H1 (cell line): Measurements from ENCODE around the gene R3HDM2. TPM values are rescaled to one million over a fixed set of nuclear protein-coding genes. Genes with fewer than 3 reads are reported as not detected.

ENCODE experiments used
- CTCF ChIA-PET: fragments of 300-600 bp; sonication (Branson Sonifier 250); formaldehyde crosslinking; loops from one replicate; lab custom pipeline; 2021; ENCODE audit not compliant: partially characterized antibody; lab: Charles Lee
- POLR2A ChIA-PET: fragments of 300-600 bp; sonication (Branson Sonifier 250); formaldehyde crosslinking; loops from one replicate; lab custom pipeline; 2021; ENCODE audit warnings: inconsistent platforms; ENCODE audit not compliant: partially characterized antibody; lab: Charles Lee
- DNase-seq, 2 experiments: peaks; one replicate each; pipeline versions ENCODE4 v3.0.0 to v3.0.0-alpha.2; 2010 to 2022; ENCODE audit warnings: low spot score in 2 of 2, low read depth in 1 of 2, mixed read lengths in 1 of 2
- FAIRE-seq: peaks from 2 replicates; lab custom pipeline; 2011; peaks lifted over from hg19 to GRCh38; lab: Jason Lieb, UNC
- H2AFZ ChIP-seq: 2 replicates; pipeline ENCODE4 v1.8.1; 2012; ENCODE audit warnings: low read length, inconsistent platforms
- H2AK5ac ChIP-seq: 2 replicates; pipeline ENCODE4 v1.6.1; 2013; ENCODE audit warnings: low read depth, low read length
- H2BK120ac ChIP-seq: replicated peaks from 2 replicates; pipeline ENCODE3; 2013; ENCODE audit warnings: low read depth, low read length, inconsistent platforms
- H2BK12ac ChIP-seq: 2 replicates; pipeline ENCODE4 v1.6.1; 2013; ENCODE audit warnings: low read depth, low read length
- H2BK15ac ChIP-seq: 2 replicates; pipeline ENCODE4 v1.6.1; 2013; ENCODE audit warnings: low read length
- H2BK20ac ChIP-seq: 2 replicates; pipeline ENCODE4 v1.6.1; 2013; ENCODE audit warnings: low read length
- H2BK5ac ChIP-seq: 2 replicates; pipeline ENCODE4 v1.6.1; 2013; ENCODE audit warnings: low read depth, low read length
- H3K14ac ChIP-seq: 2 replicates; pipeline ENCODE4 v1.6.1; 2013; ENCODE audit warnings: inconsistent platforms; ENCODE audit not compliant: insufficient read length
- H3K18ac ChIP-seq: 2 replicates; pipeline ENCODE4 v1.6.1; 2013; ENCODE audit warnings: low read length; ENCODE audit errors: extremely low read depth
- H3K23ac ChIP-seq: 2 replicates; pipeline ENCODE4 v1.6.1; 2013; ENCODE audit warnings: inconsistent platforms; ENCODE audit not compliant: insufficient read length
- H3K23me2 ChIP-seq: 2 replicates; pipeline ENCODE4 v1.6.1; 2013; ENCODE audit warnings: low read depth, low read length
- H3K27ac ChIP-seq: 2 replicates; pipeline ENCODE4 v1.6.1; 2011; ENCODE audit warnings: low read depth, low read length, inconsistent platforms
- H3K27me3 ChIP-seq, 4 experiments: replicated peaks in 1 of 4; 1 replicate in 1 of 4; 2 replicates in 3 of 4; pipeline versions ENCODE4 v1.6.1 to v1.8.1; 2011 to 2013; ENCODE audit warnings: low read length in 3 of 4, mild to moderate bottlenecking in 3 of 4, inconsistent platforms in 2 of 4, mixed read lengths in 2 of 4, moderate library complexity in 1 of 4; ENCODE audit not compliant: control insufficient read depth in 3 of 4, insufficient read depth in 3 of 4; ENCODE audit errors: extremely low read depth in 1 of 4
- H3K36me3 ChIP-seq, 4 experiments: 2 replicates each; pipeline versions ENCODE4 v1.6.1 to v1.8.1; 2011 to 2013; ENCODE audit warnings: mild to moderate bottlenecking in 4 of 4, low read length in 3 of 4, moderate library complexity in 2 of 4, control low read depth in 1 of 4, inconsistent platforms in 1 of 4; ENCODE audit not compliant: insufficient read depth in 4 of 4, control insufficient read depth in 2 of 4
- H3K4ac ChIP-seq: replicated peaks from 2 replicates; pipeline ENCODE3; 2013; ENCODE audit warnings: low read length, low read depth, mixed read lengths, inconsistent platforms; ENCODE audit not compliant: insufficient read length
- H3K4me1 ChIP-seq, 4 experiments: replicated peaks in 1 of 4; 1 replicate in 1 of 4; 2 replicates in 3 of 4; pipeline versions ENCODE4 v1.6.1 to v1.8.1; 2011 to 2013; ENCODE audit warnings: low read length in 3 of 4, inconsistent platforms in 2 of 4, mixed read lengths in 1 of 4; ENCODE audit not compliant: insufficient read depth in 4 of 4, control insufficient read depth in 3 of 4
- H3K4me2 ChIP-seq, 2 experiments: 2 replicates each; pipeline versions ENCODE4 v1.6.1 to v1.8.1; 2011 to 2013; ENCODE audit warnings: low read depth in 2 of 2, low read length in 2 of 2, control low read depth in 1 of 2, inconsistent platforms in 1 of 2, mild to moderate bottlenecking in 1 of 2; ENCODE audit not compliant: insufficient read depth in 1 of 2
- H3K4me3 ChIP-seq, 4 experiments: fragments of 200-600, 300-600 bp in 1 of 4; sonication (generic), shearing (Covaris generic), sonication (Bioruptor Twin) in 1 of 4; 2 replicates each; pipeline versions ENCODE4 v1.5.1 to v1.8.1; 2011 to 2016; ENCODE audit warnings: low read length in 4 of 4, low read depth in 3 of 4, control low read depth in 2 of 4, inconsistent platforms in 2 of 4, mild to moderate bottlenecking in 2 of 4, mixed read lengths in 1 of 4, moderate library complexity in 1 of 4; ENCODE audit not compliant: insufficient read depth in 2 of 4; ENCODE audit errors: extremely low read depth in 1 of 4
- H3K56ac ChIP-seq: replicated peaks from 2 replicates; pipeline ENCODE3; 2013; ENCODE audit warnings: low read depth, mild to moderate bottlenecking, mixed read lengths, low read length, inconsistent platforms; ENCODE audit not compliant: insufficient read length
- H3K79me1 ChIP-seq: 2 replicates; pipeline ENCODE4 v1.6.1; 2013; ENCODE audit warnings: low read depth, low read length, control low read depth
- H3K79me2 ChIP-seq, 2 experiments: 2 replicates each; pipeline versions ENCODE4 v1.6.1 to v1.8.1; 2012 to 2013; ENCODE audit warnings: low read length in 2 of 2, mild to moderate bottlenecking in 2 of 2, inconsistent platforms in 1 of 2; ENCODE audit not compliant: insufficient read depth in 2 of 2, control insufficient read depth in 1 of 2
- H3K9ac ChIP-seq, 4 experiments: replicated peaks in 1 of 4; 1 replicate in 1 of 4; 2 replicates in 3 of 4; pipeline versions ENCODE4 v1.6.1 to v1.8.1; 2011 to 2013; ENCODE audit warnings: low read depth in 3 of 4, low read length in 3 of 4, control low read depth in 2 of 4, mild to moderate bottlenecking in 2 of 4, moderate library complexity in 2 of 4, inconsistent platforms in 1 of 4; ENCODE audit errors: extremely low read depth in 1 of 4
- H3K9me3 ChIP-seq, 2 experiments: 2 replicates each; pipeline versions ENCODE4 v1.6.1 to v1.8.1; 2012 to 2013; ENCODE audit warnings: mild to moderate bottlenecking in 2 of 2, moderate library complexity in 2 of 2, control low read depth in 1 of 2, inconsistent platforms in 1 of 2, low read depth in 1 of 2, low read length in 1 of 2, mixed read lengths in 1 of 2; ENCODE audit not compliant: insufficient read depth in 2 of 2
- H4K20me1 ChIP-seq, 2 experiments: replicated peaks in 1 of 2; 2 replicates each; pipeline versions ENCODE3 to v1.8.1; 2011 to 2013; ENCODE audit warnings: inconsistent platforms in 2 of 2, low read length in 2 of 2, mild to moderate bottlenecking in 1 of 2; ENCODE audit not compliant: insufficient read depth in 2 of 2, control insufficient read depth in 1 of 2
- H4K5ac ChIP-seq: 2 replicates; pipeline ENCODE4 v1.6.1; 2013; ENCODE audit warnings: low read length, low read depth, mixed read lengths, inconsistent platforms; ENCODE audit not compliant: insufficient read length
- H4K8ac ChIP-seq: 2 replicates; pipeline ENCODE4 v1.8.0; 2013; ENCODE audit warnings: mild to moderate bottlenecking, moderate library complexity, low read length, inconsistent platforms; ENCODE audit not compliant: insufficient read depth; ENCODE audit errors: extremely low read depth
- H4K91ac ChIP-seq: replicated peaks from 2 replicates; pipeline ENCODE3; 2013; ENCODE audit warnings: low read length, mixed read lengths, inconsistent platforms; ENCODE audit not compliant: insufficient read length
- CTBP2 ChIP-seq: IDR thresholded peaks from 2 replicates; pipeline ENCODE4 v1.7.0; 2011; ENCODE audit warnings: borderline replicate concordance, mild to moderate bottlenecking, moderate library complexity, mixed read lengths, low read length; ENCODE audit not compliant: insufficient read depth, insufficient read length
- EZH2 ChIP-seq: fragments of 200-600 bp; sonication (generic); IDR thresholded peaks from 2 replicates; pipeline ENCODE4 v1.7.1; 2012; ENCODE audit warnings: low read depth, mild to moderate bottlenecking, moderate library complexity, low read length, inconsistent platforms; ENCODE audit not compliant: severe bottlenecking
- HDAC2 ChIP-seq, 2 experiments: fragments of 300-600 bp in 1 of 2; sonication (generic) in 1 of 2; IDR thresholded peaks; 2 replicates each; pipeline ENCODE4 v1.6.1; 2011 to 2012; ENCODE audit warnings: low read depth in 2 of 2, low read length in 2 of 2, mild to moderate bottlenecking in 2 of 2, moderate library complexity in 2 of 2, borderline replicate concordance in 1 of 2, inconsistent platforms in 1 of 2
- KDM4A ChIP-seq: IDR thresholded peaks from one replicate; pipeline ENCODE4 v1.7.1; 2012; ENCODE audit warnings: low read depth, mild to moderate bottlenecking, moderate library complexity, low read length, inconsistent platforms; ENCODE audit not compliant: severe bottlenecking
- RFX5 ChIP-seq: IDR thresholded peaks from 2 replicates; pipeline ENCODE4 v1.6.1; 2011; ENCODE audit warnings: low read depth, low read length, improper control_type of control experiment, borderline replicate concordance
- SAP30 ChIP-seq: fragments of 300-600 bp; sonication (generic); IDR thresholded peaks from 2 replicates; pipeline ENCODE4 v1.7.1; 2012; ENCODE audit warnings: low read length, moderate library complexity, mild to moderate bottlenecking, inconsistent platforms; ENCODE audit not compliant: insufficient read depth, insufficient replicate concordance
- TAF7 ChIP-seq: optimal IDR thresholded peaks from 2 replicates; pipeline ENCODE3; 2011; ENCODE audit warnings: low read depth, mild to moderate bottlenecking, inconsistent platforms, low read length, moderate library complexity, borderline replicate concordance
- WGBS, 2 experiments: shearing (Covaris generic) in 1 of 2; methylation state at CpG; one replicate each; pipeline versions ENCODE4 v1.1.6 to v1.1.7; 2013 to 2015; ENCODE audit warnings: low lambda C conversion rate in 2 of 2, mixed read lengths in 2 of 2, inconsistent platforms in 1 of 2, low coverage in 1 of 2, missing lambda C conversion rate in 1 of 2; ENCODE audit not compliant: insufficient replicate concordance in 2 of 2, insufficient coverage in 1 of 2, insufficient read length in 1 of 2; ENCODE audit errors: extremely low coverage in 1 of 2, missing lambda C conversion rate in 1 of 2; 5-methylcytosine and 5-hydroxymethylcytosine counted together
- polyA plus RNA-seq, 7 experiments: library from polyadenylated mRNA; depleted of rRNA in 3 of 7; stranded (reverse) in 5 of 7; unstranded in 2 of 7; fragments of >200 nt in 5 of 7; fragments of 200-250 nt in 2 of 7; gene quantifications; 1 replicate in 5 of 7; 2 replicates in 1 of 7; 4 replicates in 1 of 7; pipeline versions ENCODE4 v1.2.1 to v1.2.3, GENCODE V29; 2011 to 2013; ENCODE audit warnings: missing spikeins in 2 of 7, mixed read lengths in 2 of 7
- total RNA-seq: library from RNA; stranded (reverse); fragmentation: NEBNext Ultra II Directional; extraction: Animal tissue kit (Norgen Biotek cat#: 25700); gene quantifications from 2 replicates; pipeline ENCODE4 v1.2.1, GENCODE V29; 2021
- TF ChIP-seq, protein P1 (sequence below): IDR thresholded peaks from 2 replicates; pipeline ENCODE4 v1.6.1; 2012; ENCODE audit warnings: inconsistent platforms
- TF ChIP-seq, protein P2 (sequence below), 3 experiments: IDR thresholded peaks; 1 replicate in 2 of 3; 2 replicates in 1 of 3; pipeline versions ENCODE4 v1.5.1 to v1.6.1; 2011; ENCODE audit warnings: low read length in 3 of 3, mild to moderate bottlenecking in 3 of 3, inconsistent platforms in 2 of 3, low read depth in 1 of 3, moderate library complexity in 1 of 3; ENCODE audit not compliant: insufficient read depth in 1 of 3; ENCODE audit errors: control extremely low read depth in 1 of 3

The R3HDM2 gene
- total and polyA plus RNA-seq, 2 of the 8 experiments (the other 6 are each of a cell fraction or from before 2014, with no cell fraction given), result 25.6 to 27.0 TPM

DNA sequence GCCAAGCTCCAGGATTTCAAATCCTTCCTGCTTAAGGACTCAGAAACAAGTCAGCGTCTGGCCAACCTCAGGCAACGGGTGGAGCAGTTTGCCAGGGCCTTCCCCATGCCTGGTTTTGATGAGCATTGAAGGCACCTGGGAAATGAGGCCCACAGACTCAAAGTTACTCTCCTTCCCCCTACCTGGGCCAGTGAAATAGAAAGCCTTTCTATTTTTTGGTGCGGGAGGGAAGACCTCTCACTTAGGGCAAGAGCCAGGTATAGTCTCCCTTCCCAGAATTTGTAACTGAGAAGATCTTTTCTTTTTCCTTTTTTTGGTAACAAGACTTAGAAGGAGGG, 196.6 kb downstream of the R3HDM2 start:
- H2BK12ac ChIP-seq, result no peak overlapping the region
- H2AFZ ChIP-seq, result no peak overlapping the region
- CTCF ChIA-PET, result interaction anchor here (1.1 to 27.9 kb wide), 4 partner anchors 9 to 43 kb away, joined by 4 to 726 read pairs (median 278); partner anchors contain the start of genes NXPH4 and STAC3
- H3K36me3 ChIP-seq, result peaks cover 29 to 42% (median 35%) of the 10 kb centered on the region in 4 experiments
- no peak overlapping the region for H2BK20ac ChIP-seq
- WGBS, 2 experiments, result 96% methylated on average over 3 of the region's 3 CpGs; no CpG with 5 or more reads in 1 of the 2 experiments
- H2AK5ac ChIP-seq, result no peak overlapping the region
- no peak overlapping the region for H3K9ac ChIP-seq
- no peak overlapping the region for H3K18ac ChIP-seq
- no peak overlapping the region for H2BK120ac ChIP-seq
- H2BK15ac ChIP-seq, result no peak overlapping the region
- peaks cover 25 to 38% of the 10 kb centered on the region in 2 experiments for H4K20me1 ChIP-seq
- POLR2A ChIA-PET, result interaction anchor here (0.6 to 23.7 kb wide), 9 partner anchors 5 to 238 kb away, joined by 3 to 852 read pairs (median 51); partner anchors contain the start of genes GLI1, NXPH4, SHMT2 and STAC3
- H4K8ac ChIP-seq, result no peak overlapping the region
- no peak for FAIRE-seq
- peaks cover 28 to 45% (median 38%) of the 10 kb centered on the region in 4 experiments for H3K27me3 ChIP-seq
- no peak overlapping the region for H3K4ac ChIP-seq
- no peak overlapping the region for H4K91ac ChIP-seq
- no peak for DNase-seq
- peaks cover 11% of the 10 kb centered on the region for H3K79me1 ChIP-seq
- H3K23me2 ChIP-seq, result peaks cover 21% of the 10 kb centered on the region
- no peaks in the 10 kb centered on the region for H3K9me3 ChIP-seq
- H3K27ac ChIP-seq, result no peak overlapping the region
- H4K5ac ChIP-seq, result no peak overlapping the region
- H3K56ac ChIP-seq, result no peak overlapping the region
- H3K4me3 ChIP-seq, result no peak overlapping the region
- peaks cover 6 to 15% of the 10 kb centered on the region in 2 experiments; a peak in 3 of 4 replicates for H3K79me2 ChIP-seq
- no peak overlapping the region for H2BK5ac ChIP-seq
- H3K14ac ChIP-seq, result no peak overlapping the region
- H3K23ac ChIP-seq, result no peak overlapping the region
- H3K4me1 ChIP-seq, result peaks cover 6 to 50% (median 30%) of the 10 kb centered on the region in 4 experiments
- H3K4me2 ChIP-seq, result no peak overlapping the region
- no peak for TF ChIP-seq RFX5
- no peak for TF ChIP-seq KDM4A
- no peak for TF ChIP-seq HDAC2 (IDR thresholded peaks at IDR 0.05; ENCODE audit: borderline replicate concordance in 1 of 2, low read depth in 2 of 2, low read length in 2 of 2)
- TF ChIP-seq, protein P1, sequence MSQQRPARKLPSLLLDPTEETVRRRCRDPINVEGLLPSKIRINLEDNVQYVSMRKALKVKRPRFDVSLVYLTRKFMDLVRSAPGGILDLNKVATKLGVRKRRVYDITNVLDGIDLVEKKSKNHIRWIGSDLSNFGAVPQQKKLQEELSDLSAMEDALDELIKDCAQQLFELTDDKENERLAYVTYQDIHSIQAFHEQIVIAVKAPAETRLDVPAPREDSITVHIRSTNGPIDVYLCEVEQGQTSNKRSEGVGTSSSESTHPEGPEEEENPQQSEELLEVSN, result no peak
- no peak for TF ChIP-seq SAP30
- no peak for TF ChIP-seq EZH2
- TF ChIP-seq CTBP2, result no peak
- no peak for TF ChIP-seq TAF7
- TF ChIP-seq, protein P2, sequence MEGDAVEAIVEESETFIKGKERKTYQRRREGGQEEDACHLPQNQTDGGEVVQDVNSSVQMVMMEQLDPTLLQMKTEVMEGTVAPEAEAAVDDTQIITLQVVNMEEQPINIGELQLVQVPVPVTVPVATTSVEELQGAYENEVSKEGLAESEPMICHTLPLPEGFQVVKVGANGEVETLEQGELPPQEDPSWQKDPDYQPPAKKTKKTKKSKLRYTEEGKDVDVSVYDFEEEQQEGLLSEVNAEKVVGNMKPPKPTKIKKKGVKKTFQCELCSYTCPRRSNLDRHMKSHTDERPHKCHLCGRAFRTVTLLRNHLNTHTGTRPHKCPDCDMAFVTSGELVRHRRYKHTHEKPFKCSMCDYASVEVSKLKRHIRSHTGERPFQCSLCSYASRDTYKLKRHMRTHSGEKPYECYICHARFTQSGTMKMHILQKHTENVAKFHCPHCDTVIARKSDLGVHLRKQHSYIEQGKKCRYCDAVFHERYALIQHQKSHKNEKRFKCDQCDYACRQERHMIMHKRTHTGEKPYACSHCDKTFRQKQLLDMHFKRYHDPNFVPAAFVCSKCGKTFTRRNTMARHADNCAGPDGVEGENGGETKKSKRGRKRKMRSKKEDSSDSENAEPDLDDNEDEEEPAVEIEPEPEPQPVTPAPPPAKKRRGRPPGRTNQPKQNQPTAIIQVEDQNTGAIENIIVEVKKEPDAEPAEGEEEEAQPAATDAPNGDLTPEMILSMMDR (IDR thresholded peaks at IDR 0.05; ENCODE audit: control extremely low read depth in 1 of 3, insufficient read depth in 1 of 3, low read depth in 1 of 3, low read length in 3 of 3), result no peak
